Measurements from ENCODE around the gene CCNY. TPM values are rescaled to one million over a fixed set of nuclear protein-coding genes. Genes with fewer than 3 reads are reported as not detected.

Gene CCNY
- total and polyA plus RNA-seq, 2 of the 4 experiments (the other 2 are of a cell fraction) = 38.0 to 131 TPM

- Histone ChIP-seq H3K9me1 (ENCODE audit: insufficient read depth, low read length) (peaks cover 39% of the 10 kb centered on the region), H2BK15ac (ENCODE audit: low read depth, low read length) (no peak overlapping the region), H3K4me2 (ENCODE audit: low read depth, low read length) (peak overlapping the region; percentile 5), H2AK9ac (replicated peaks; ENCODE audit: low read depth, low read length, poor library complexity) (no peak overlapping the region), H3K79me1 (ENCODE audit: low read depth in 1 of 2, low read length in 2 of 2) (peaks cover 37 to 83% of the 10 kb centered on the region in 2 experiments), H3K27ac (ENCODE audit: insufficient read depth, low read length) (no peak overlapping the region), H2BK20ac (ENCODE audit: low read depth, low read length) (no peak overlapping the region), H3K36me3 (ENCODE audit: control insufficient read depth, insufficient read depth, low read length) (no peaks in the 10 kb centered on the region; the same call in 1 of the 2 replicates), H2AK5ac (ENCODE audit: low read depth, low read length) (no peak overlapping the region), H4K5ac (ENCODE audit: low read depth, low read length) (no peak overlapping the region), H2AFZ (replicated peaks; ENCODE audit: low read length, poor library complexity) (no peak overlapping the region), H4K91ac (ENCODE audit: insufficient read depth, low read depth, low read length) (no peak overlapping the region), H3K18ac (ENCODE audit: low read depth, low read length) (no peak overlapping the region), H3K14ac (replicated peaks; ENCODE audit: low read depth, low read length) (0 out of 2 replicates have a peak overlapping the region, but pooled peaks have one; percentile 33), H3K9me3 (ENCODE audit: control insufficient read depth, insufficient read depth, low read length) (no peaks in the 10 kb centered on the region), H3K56ac (ENCODE audit: extremely low read depth, insufficient read depth, low read length) (no peak overlapping the region), H4K20me1 (ENCODE audit: insufficient read depth, low read length) (peaks cover 89% of the 10 kb centered on the region), H3K27me3 (ENCODE audit: control insufficient read depth, insufficient read depth, low read length) (no peaks in the 10 kb centered on the region), H4K8ac (ENCODE audit: low read depth in 2 of 2, low read length in 2 of 2) (no peak overlapping the region; a peak in 1 of 4 replicates), H3K4me3 (ENCODE audit: insufficient read depth, low read depth, low read length) (no peak overlapping the region), H3K4ac (ENCODE audit: low read depth, low read length) (no peak overlapping the region), H3K23ac (ENCODE audit: low read depth, low read length) (0 out of 2 replicates have a peak overlapping the region, but pooled peaks have one; percentile 68), H2BK120ac (ENCODE audit: low read depth, low read length) (no peak overlapping the region), H3K9ac (ENCODE audit: low read depth, low read length) (no peak overlapping the region), H3K4me1 (ENCODE audit: control insufficient read depth, insufficient read depth, low read length) (peaks cover 21% of the 10 kb centered on the region), H2BK5ac (ENCODE audit: low read depth, low read length, poor library complexity, severe bottlenecking) (no peak overlapping the region)
- TF ChIP-seq CEBPB (IDR thresholded peaks at IDR 0.05; ENCODE audit: low read depth, low read length) (no peak), MXI1 (IDR thresholded peaks at IDR 0.05; ENCODE audit: borderline replicate concordance, low read depth, low read length) (no peak), POLR2A (IDR thresholded peaks at IDR 0.05; ENCODE audit: low read depth, low read length) (no peak), CTCF (conservative IDR thresholded peaks at IDR 0.05; ENCODE audit: low read depth, low read length) (no peak), SMC3 (IDR thresholded peaks at IDR 0.05; ENCODE audit: low read depth, low read length) (no peak), RAD21 (IDR thresholded peaks at IDR 0.05; ENCODE audit: low read length) (no peak), BHLHE40 (IDR thresholded peaks at IDR 0.05; ENCODE audit: low read depth, low read length) (no peak), MAZ (IDR thresholded peaks at IDR 0.05; ENCODE audit: borderline replicate concordance, low read depth, low read length) (no peak), CHD1 (IDR thresholded peaks at IDR 0.05; ENCODE audit: low read depth, low read length) (no peak), RCOR1 (IDR thresholded peaks at IDR 0.05; ENCODE audit: insufficient replicate concordance, low read length) (no peak)
- intact Hi-C loops (cut with micrococcal nuclease) (no loop called here), in situ Hi-C loops (cut with MboI; ENCODE audit: low sequenced_read_pairs) (no loop called here), dilution Hi-C loops (cut with HindIII; ENCODE audit: low sequenced_read_pairs, unreplicated experiment) (no loop called here)
- no CpG with 5 or more reads among the region's 2 CpGs for WGBS, 2 experiments (ENCODE audit: extremely low coverage in 2 of 2, insufficient read length in 1 of 2)
- CTCF ChIA-PET = no interaction called here
- BruUV-seq (replicated peaks) = no TSS peak
- POLR2A ChIA-PET (ENCODE audit: unreplicated experiment) = no interaction called here
- DNase-seq (no peak), ATAC-seq (ENCODE audit: low read depth) (peak; percentile 24)
These were observed 10.8 kb downstream of the CCNY start for GRCh38 chr10:35347121-35347562.
